Body of pancreas (tissue), 4 donors: ENCODE results near the gene EGF. TPM values are rescaled to one million over a fixed set of nuclear protein-coding genes. Genes with fewer than 3 reads are reported as not detected.
A peak's percentile ranks its signal among the peaks of the same experiment; 100 is the strongest.

ENCODE experiments used
- ATAC-seq: fragments of 150-250 bp; one replicate; pipeline ENCODE4 v1.9.1; 2016
- DNase-seq, 4 donors: peaks; one replicate each; pipeline ENCODE4 v3.0.0-alpha.2; 2019
- H3K27ac ChIP-seq, 4 donors: fragments of 200-600 bp; sonication (generic); 1 replicate in 3 of 4; 2 replicates in 1 of 4; pipeline versions ENCODE4 v1.5.1 to v1.6.1; 2016 to 2019; ENCODE audit warnings: mild to moderate bottlenecking in 1 of 4, mixed read lengths in 1 of 4, moderate library complexity in 1 of 4
- H3K27me3 ChIP-seq, 2 donors: fragments of 200-600 bp; sonication (generic); one replicate each; pipeline ENCODE4 v1.6.0; 2016; ENCODE audit warnings: mild to moderate bottlenecking in 1 of 2
- H3K36me3 ChIP-seq, 2 donors: fragments of 200-600 bp; sonication (generic); replicated peaks in 1 of 2; 2 replicates each; pipeline ENCODE4 v1.5.1; 2016; ENCODE audit warnings: low read depth in 2 of 2; ENCODE audit not compliant: insufficient read depth in 1 of 2
- H3K4me1 ChIP-seq: fragments of 200-600 bp; sonication (generic); one replicate; pipeline ENCODE4 v1.6.0; 2016
- H3K4me3 ChIP-seq, 2 donors: fragments of 200-600 bp; sonication (generic); 1 replicate in 1 of 2; 2 replicates in 1 of 2; pipeline ENCODE4 v1.5.1; 2016 to 2019
- H3K9me3 ChIP-seq, 3 donors: fragments of 200-600 bp; sonication (generic); 1 replicate in 2 of 3; 2 replicates in 1 of 3; pipeline ENCODE4 v1.5.1; 2016
- POLR2A ChIP-seq, 3 donors: fragments of 450-650 bp; IDR thresholded peaks; one replicate each; pipeline ENCODE4 v1.6.1; 2016; ENCODE audit warnings: antibody characterized with exemption in 3 of 3, mild to moderate bottlenecking in 2 of 3
- WGBS, 2 donors: methylation state at CpG; one replicate each; pipeline ENCODE4 v1.1.5; 2017; 5-methylcytosine and 5-hydroxymethylcytosine counted together
- intact Hi-C: fragments of 100-400 bp; cut with DNase I; formaldehyde crosslinking; loops from one replicate; pipeline ENCODE4 v1.15.1; 2023
- total RNA-seq, 2 donors: library from RNA; depleted of rRNA; stranded (reverse); fragments of >200 nt; gene quantifications; one replicate each; pipeline ENCODE4 v1.1.0, GENCODE V29; 2016
- TF ChIP-seq, protein P1 (sequence below), 7 experiments: fragments of 450-650 bp in 4 of 7; fragments of 200-600 bp in 3 of 7; sonication (generic) in 3 of 7; IDR thresholded peaks; one replicate each; pipeline ENCODE4 v1.5.1; 2016 to 2019; ENCODE audit warnings: antibody characterized with exemption in 7 of 7

The EGF gene
- total RNA-seq, 2 donors from 2014 or later, result 44.1 to 51.1 TPM

DNA sequence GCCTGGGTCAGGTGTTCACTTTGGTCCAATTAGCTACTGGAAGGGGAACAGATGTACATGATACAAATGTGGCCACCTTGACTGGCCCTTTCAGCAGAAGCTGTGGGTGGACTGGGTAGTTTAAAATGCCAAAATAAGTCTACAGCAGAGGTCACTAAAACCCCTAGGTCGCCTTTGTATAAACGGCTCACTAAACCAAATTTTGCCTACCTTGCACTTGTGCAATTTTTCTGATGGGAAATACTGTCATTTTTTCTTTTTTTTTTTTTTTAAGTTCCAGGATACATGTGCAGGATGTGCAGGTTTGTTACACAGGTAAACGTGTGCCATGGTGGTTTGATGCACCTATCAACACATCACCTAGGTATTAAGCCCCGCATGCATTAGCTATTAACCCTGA, 109.8 kb downstream of the EGF start:
- Histone ChIP-seq H3K4me1 (no peaks in the 10 kb centered on the region), H3K4me3 (no peak overlapping the region), H3K27me3 (no peaks in the 10 kb centered on the region), H3K27ac (no peak overlapping the region), H3K9me3 (no peaks in the 10 kb centered on the region), H3K36me3 (no peaks in the 10 kb centered on the region)
- intact Hi-C loops, result no loop called here
- DNase-seq, result no peak
- ATAC-seq, result no peak
- TF ChIP-seq, protein P1, sequence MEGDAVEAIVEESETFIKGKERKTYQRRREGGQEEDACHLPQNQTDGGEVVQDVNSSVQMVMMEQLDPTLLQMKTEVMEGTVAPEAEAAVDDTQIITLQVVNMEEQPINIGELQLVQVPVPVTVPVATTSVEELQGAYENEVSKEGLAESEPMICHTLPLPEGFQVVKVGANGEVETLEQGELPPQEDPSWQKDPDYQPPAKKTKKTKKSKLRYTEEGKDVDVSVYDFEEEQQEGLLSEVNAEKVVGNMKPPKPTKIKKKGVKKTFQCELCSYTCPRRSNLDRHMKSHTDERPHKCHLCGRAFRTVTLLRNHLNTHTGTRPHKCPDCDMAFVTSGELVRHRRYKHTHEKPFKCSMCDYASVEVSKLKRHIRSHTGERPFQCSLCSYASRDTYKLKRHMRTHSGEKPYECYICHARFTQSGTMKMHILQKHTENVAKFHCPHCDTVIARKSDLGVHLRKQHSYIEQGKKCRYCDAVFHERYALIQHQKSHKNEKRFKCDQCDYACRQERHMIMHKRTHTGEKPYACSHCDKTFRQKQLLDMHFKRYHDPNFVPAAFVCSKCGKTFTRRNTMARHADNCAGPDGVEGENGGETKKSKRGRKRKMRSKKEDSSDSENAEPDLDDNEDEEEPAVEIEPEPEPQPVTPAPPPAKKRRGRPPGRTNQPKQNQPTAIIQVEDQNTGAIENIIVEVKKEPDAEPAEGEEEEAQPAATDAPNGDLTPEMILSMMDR (IDR thresholded peaks at IDR 0.05), result no peak
- TF ChIP-seq POLR2A (IDR thresholded peaks at IDR 0.05), result no peak
- 86 to 87% methylated on average over 4 of the region's 4 CpGs for WGBS, 2 donors

DNA sequence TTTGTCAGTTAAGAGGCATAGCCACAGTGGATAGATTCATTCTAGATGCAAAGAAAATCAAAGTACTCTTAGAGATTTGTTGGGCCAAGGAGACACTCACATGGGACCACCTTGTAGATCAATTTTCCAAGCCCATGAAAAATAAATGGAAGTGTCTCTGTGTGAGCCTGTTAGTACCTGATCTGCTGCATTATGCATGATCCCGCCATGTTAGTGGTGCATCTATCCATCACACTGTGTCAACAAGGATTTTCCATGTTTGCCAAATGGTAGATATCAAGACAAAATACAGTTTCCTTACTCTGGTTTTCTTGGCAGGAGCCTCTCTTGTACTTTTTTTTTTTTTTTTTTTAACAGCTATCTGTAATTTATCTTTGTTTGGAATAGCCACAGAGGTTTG, 112.4 kb downstream of the EGF start:
- ATAC-seq (no peak), DNase-seq (no peak)
- no peak for TF ChIP-seq POLR2A (IDR thresholded peaks at IDR 0.05)
- TF ChIP-seq, protein P1 (IDR thresholded peaks at IDR 0.05), result no peak
- H3K27ac ChIP-seq, result no peak overlapping the region
- WGBS, 2 donors, result 48 to 57% methylated on average over 1 of the region's 1 CpG
- intact Hi-C loops, result no loop called here
- no peak overlapping the region for H3K4me3 ChIP-seq
- no peaks in the 10 kb centered on the region for H3K27me3 ChIP-seq
- H3K36me3 ChIP-seq, result no peaks in the 10 kb centered on the region
- H3K9me3 ChIP-seq, result no peaks in the 10 kb centered on the region
- H3K4me1 ChIP-seq, result no peaks in the 10 kb centered on the region

DNA sequence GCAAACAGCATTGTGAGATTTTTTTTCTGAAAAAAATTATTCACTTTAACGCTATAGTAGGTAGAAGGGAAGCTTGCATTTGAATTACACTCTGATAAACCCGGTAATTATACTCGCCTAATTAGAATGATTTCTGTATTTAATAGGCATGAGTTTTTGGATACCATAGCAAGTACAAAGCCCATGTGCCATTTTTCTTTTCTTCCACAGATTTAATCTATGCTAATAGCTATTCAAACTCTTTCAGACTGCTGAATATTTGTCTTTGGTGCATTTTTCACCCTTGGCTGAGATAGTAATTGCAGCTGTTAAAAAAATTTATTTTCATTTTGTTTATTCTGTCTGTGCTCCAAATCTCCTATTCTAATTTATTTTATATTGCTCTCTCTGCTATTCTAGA, 113.0 kb downstream of the EGF start:
- no peak overlapping the region for H3K27ac ChIP-seq

DNA sequence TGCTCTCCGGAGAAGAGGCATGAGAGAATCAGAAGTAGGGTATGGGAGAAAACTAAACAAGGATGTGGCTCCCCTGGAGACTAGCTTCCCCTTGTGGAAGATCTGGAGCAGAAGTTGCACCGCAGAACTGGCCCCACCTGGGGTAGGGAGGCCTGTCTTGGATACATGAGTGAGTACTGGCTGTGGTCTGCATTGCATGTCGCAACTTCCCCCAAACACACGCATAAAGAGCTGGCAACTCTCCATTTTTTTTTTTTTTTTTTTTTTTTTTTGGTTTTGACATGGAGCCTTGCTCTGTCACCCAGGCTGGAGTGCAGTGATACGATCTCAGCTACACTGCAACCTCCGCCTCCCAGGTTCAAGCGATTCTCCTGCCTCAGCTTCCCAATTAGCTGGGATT, 119.9 kb downstream of the EGF start:
- Histone ChIP-seq H3K27ac (no peak overlapping the region), H3K36me3 (no peaks in the 10 kb centered on the region), H3K27me3 (no peaks in the 10 kb centered on the region), H3K9me3 (no peaks in the 10 kb centered on the region), H3K4me3 (no peak overlapping the region), H3K4me1 (no peaks in the 10 kb centered on the region)
- ATAC-seq, result no peak
- intact Hi-C loops, result no loop called here
- peak in 2 of 4 donors; percentile 12 to 59 for DNase-seq
- TF ChIP-seq POLR2A (IDR thresholded peaks at IDR 0.05), result no peak
- TF ChIP-seq, protein P1 (IDR thresholded peaks at IDR 0.05), result no peak
- WGBS, 2 donors, result 82 to 88% methylated on average over 7 of the region's 7 CpGs

More for the DNA sequence above, 113.0 kb downstream of the EGF start:
- no peak for DNase-seq
- TF ChIP-seq, protein P1 (IDR thresholded peaks at IDR 0.05), result no peak
- TF ChIP-seq POLR2A (IDR thresholded peaks at IDR 0.05), result no peak
- WGBS, 2 donors, result 82 to 86% methylated on average over 3 of the region's 3 CpGs
- ATAC-seq, result no peak
- intact Hi-C loops, result no loop called here
- no peaks in the 10 kb centered on the region for H3K9me3 ChIP-seq
- no peaks in the 10 kb centered on the region for H3K36me3 ChIP-seq
- H3K27me3 ChIP-seq, result no peaks in the 10 kb centered on the region
- no peaks in the 10 kb centered on the region for H3K4me1 ChIP-seq
- H3K4me3 ChIP-seq, result no peak overlapping the region

- Histone ChIP-seq H3K4me3 (no peak overlapping the region), H3K9me3 (no peaks in the 10 kb centered on the region), H3K4me1 (no peaks in the 10 kb centered on the region), H3K36me3 (no peaks in the 10 kb centered on the region), H3K27ac (no peak overlapping the region), H3K27me3 (no peaks in the 10 kb centered on the region)
- intact Hi-C loops, result no loop called here
- no peak for ATAC-seq
- TF ChIP-seq, protein P1 (IDR thresholded peaks at IDR 0.05), result no peak
- TF ChIP-seq POLR2A (IDR thresholded peaks at IDR 0.05), result no peak
- no peak for DNase-seq
- WGBS, 2 donors, result 64 to 67% methylated on average over 8 of the region's 8 CpGs
These were observed 120.8 kb downstream of the EGF start for GRCh38 chr4:110033355-110034025.
